GM19043 (cell line): Measurements from ENCODE around the gene UBLCP1.
"Not testable (repeated sequence)": the region's sequence is repeated elsewhere in the genome, so short reads cannot be mapped to it uniquely, and the experiment has no call there.

Source experiments
- ATAC-seq: cut with Tn5 transposase; IDR thresholded peaks from one replicate; pipeline ENCODE4 v1.9.1; 2021; ENCODE audit warnings: low read depth; ENCODE audit not compliant: unreplicated experiment

UBLCP1 gene

DNA sequence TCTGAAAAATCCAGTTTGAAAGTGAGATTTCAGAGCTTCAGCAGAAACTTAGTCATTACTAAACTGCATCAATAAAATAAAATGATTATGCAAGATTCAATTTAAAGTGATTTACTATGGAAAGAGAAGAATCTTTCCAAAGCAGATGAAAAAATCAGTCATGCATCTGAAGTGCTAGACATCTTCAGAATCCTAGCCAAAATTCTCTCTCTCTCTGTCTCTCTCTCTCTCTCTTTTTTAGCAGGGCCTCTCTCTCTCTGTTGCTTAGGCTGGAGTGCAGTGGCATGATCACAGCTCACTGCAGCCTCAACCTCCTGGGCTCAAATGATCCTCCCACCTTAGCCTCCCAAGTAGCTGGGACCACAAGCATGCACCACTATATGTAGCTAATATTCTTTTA is 18.2 kb upstream of the UBLCP1 start:
- ATAC-seq = no peak

DNA sequence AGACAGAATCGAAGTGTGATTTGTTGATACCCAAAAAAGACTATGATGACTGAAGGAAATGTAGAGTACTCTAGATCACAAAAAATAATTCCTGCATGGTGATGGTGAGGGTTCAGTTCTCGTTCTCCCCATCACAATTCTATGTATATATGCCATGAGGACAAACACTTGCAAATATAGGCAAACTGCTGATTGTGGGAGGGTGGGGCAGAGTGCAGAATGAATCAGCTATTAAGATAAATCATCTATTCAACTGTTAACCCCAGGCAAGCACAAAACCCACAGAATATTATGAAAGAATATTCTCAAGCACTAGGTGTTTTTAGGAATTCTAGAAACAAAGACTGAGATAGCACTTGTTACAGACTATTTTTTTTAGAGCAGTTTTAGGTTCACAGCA is 13.9 kb upstream of the UBLCP1 start:
- ATAC-seq = no peak

DNA sequence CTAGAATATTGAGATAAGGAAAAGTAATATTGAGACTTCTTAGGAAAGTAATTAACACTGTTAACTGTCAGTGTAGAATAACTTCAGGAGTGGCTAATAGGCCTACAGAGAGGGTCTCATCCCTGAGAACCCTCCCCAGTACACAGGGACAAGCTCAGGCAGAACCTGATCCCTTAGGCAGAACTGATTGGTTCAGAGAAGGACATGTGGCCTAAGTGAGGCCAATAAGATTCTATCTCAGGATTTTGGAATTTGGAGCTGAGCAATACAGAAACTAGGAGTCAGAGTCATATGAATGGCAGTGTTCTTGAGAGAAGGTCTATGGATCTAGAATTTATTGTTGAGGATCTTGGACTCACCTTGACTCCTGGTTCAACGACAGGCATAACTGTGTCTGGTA is 10.9 kb upstream of the UBLCP1 start:
- ATAC-seq = no peak

DNA sequence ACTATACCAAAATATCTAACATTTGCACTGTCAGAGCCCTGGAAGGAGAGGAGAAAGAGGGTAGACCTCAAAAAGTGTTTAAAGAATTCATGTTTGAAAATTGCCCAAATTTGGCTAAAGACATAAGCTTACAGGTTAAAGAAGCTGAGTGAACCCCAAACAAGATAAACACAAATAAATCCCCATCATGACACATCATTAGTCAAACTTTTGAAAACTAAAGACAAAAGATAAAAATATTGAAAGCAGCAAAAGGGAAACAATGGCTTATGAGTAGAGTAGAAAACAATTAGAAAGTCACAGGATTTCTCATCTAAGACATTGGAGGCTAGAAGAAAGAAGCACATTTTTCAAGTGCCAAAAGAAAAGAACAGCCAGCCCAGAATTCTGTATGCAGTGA is 6.1 kb upstream of the UBLCP1 start:
- ATAC-seq = no peak

DNA sequence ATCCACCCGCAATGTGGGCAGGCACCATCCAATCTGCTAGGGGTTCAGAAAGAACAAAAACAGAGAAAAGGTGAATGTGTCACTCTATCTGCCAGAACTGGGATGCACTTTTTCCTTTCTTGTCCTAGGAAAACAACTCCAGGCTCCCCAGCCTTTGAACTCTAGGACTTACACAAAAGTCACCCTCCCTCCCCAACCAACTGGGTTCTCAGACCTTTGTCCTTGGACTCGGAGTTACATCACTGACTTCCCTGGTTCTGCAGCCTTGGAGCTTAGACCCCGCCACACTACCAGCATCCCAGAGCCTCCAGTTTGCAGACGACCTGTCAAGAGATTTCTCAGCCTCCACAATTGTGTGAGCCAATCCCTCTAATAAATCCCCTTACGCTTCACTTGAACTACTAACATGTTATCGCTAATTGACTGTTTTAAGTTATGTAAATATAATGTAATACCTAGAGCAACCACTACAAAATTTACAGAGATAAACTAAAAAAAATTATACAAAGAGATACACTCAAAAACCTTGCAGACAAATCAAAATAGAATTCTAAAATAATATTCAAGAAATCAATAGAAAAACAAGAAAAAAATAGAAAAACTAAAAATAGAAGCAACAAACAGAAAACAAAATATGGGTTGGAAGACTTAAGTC is 5.3 kb upstream of the UBLCP1 start:
- ATAC-seq = no peak

DNA sequence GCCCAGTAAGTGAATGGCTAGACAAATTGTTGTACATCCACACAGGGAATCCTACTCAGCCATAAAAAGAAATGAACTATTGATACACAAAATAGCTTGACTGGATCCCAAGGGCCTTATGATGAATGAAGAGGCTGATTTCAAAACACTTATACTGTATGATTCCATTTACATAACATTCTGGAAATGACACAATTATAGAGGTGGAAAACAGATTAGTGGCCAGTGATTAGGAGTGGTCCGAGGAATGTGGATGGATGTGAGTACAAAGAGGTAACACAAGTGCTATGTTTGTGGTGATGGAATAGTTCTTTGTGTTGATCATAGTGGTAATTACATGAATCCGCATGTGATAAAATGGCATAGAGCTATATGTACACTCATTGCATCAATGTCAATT is 4.7 kb upstream of the UBLCP1 start:
- no peak for ATAC-seq

DNA sequence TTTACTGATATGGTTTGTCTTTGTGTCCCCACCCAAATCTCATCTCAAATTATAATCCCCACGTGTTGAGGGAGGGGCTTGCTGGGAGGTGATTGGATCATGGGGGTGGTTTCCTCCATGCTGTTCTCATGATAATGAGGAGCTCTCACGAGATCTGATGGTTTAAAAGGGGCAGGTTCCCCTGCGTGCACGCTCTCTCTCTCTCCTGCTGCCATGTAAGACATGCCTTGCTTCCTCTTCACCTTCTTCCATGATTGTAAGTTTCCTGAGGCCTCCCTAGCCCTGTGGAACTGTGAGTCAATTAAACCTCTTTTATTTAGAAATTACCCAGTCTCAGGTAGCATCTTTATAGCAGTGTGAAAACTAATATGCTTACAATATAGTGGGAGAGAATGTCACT is 2.9 kb upstream of the UBLCP1 start:
- not testable (repeated sequence) for ATAC-seq

DNA sequence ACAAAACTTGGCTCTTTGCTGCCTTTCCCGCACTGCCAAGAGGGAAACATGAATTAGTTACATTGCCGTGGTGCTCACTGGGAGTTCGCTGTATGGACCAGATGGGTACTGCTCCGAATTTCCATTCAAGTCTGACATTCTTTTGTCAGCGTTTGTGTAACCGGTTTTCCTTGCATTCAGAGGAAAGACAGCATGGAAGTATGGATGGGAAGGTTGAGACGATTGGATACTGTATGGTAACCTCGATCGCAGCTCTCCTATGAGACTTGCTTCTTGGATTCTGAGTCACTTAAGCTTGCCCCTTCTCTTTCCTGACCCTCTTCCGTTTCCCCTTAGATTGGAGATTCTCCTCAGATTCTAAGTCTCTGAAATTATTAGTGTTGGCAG is 625 bp upstream of the UBLCP1 start:
- peak; percentile 3 for ATAC-seq

DNA sequence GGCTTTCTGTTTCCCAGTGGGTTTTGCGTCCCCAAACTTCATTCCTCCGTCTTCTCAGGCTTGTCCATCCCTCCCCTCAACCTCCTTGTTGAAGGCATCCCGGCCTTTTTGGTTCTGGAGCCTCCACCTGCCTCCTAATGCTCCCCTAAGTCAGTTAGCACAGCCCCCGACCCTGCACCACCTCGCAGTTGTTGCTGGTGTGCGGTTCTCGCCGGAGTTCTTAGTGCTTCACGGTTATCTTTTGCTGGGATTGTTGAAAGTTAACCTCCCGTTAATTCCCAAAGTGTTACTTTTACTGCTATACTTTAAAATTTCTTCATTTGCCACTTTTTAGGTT is 447 bp downstream of the UBLCP1 start:
- peak; percentile 10 for ATAC-seq

DNA sequence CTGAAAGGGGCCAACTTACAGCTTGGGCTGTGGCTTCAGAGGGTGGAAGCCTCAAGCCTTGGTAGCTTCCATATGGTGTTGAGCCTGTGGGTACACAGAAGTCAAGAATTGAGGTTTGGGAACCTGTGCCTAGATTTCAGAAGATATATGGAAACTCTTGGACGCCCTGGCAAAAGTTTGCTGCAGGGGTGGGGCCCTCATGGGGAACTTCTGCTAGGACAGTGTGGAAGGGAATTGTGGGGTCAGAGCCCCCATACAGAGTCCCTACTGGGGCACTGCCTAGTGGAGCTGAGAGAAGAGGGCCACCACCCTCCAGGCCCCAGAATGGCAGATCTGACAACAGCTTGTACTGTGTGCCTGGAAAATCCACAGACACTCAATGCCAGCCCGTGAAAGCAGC is 3.7 kb downstream of the UBLCP1 start:
- not testable (repeated sequence) for ATAC-seq

DNA sequence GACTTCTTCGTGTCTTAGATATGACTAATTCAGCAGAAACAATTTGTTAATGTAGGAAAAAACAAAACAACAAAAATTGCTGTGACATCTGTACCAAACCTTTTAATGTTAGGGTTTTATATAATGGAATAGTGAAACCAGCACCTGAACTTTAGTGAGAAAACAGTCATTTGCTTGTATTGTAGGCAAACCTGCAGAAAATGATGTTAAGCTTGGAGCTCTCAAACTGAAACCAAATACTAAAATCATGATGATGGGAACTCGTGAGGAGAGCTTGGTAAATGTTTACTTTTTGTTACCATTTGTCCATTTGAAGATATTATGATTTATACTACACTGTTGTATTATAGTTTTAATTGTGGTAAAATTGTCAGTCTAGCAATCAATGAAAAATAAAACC is 6.6 kb downstream of the UBLCP1 start:
- no peak for ATAC-seq

DNA sequence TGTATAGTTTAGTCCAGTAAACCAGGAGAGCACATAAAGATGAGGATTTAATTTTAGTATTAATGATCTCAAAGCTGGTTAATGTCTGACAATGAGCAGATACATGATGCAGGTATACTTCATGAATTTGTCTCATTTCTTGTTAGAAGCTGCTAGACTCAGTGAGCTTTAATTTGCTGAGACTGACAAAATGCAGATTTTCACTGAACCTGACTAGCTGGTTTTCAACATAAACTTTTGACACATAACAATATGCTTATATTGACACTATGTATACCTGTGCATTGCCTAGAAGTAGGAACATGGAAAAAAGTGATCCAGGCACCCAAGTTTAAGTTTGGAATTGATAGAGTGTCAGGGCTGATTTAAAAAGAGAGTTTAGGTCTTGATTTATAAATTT is 10.8 kb downstream of the UBLCP1 start:
- no peak for ATAC-seq

DNA sequence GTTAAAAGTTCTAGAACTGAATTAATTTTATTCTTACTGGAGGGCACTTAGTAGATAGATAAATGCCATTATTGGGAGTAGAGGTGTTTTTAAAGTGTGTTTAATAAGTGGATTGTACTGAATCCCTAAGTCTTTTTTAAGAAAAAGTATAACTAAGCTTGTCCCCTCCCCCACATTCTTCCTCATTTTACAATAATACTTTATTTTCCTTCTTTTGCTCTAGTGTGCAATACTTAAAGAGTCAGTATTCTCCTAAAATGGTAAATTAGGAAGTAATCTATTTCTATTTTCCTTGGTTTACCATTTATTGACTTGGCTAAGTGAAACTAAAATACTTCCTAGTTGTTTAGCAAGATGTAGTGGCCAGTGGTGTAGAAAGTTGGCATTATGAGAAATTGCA is 11.6 kb downstream of the UBLCP1 start:
- no peak for ATAC-seq

DNA sequence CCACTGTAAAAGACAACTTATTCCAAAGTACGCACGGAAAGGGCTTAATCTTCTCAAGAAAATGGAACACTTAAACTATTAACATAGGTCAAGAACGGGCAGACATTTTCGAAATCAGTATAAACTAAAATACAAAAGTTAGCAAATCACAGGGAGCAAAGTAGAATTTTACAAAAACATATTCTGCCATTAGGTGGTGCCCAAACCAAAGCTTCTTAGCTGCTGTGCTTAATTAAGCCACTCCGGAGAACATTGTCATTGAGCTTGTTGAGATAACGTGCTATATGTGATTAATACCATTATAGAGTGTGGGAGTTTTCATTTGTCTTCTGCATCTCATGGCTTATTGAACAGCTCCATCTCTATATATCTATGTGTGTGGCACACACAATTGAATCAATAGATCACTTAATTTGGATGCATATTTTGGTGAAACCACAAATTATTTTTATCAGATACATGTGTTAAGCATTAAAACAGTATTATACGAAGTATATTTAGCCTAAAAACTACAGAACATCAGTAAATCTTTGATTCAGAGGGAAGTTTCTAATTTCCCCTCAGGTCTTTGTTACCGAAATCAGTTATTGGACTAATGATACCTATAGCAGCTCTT is 23.4 kb downstream of the UBLCP1 start:
- ATAC-seq = no peak

DNA sequence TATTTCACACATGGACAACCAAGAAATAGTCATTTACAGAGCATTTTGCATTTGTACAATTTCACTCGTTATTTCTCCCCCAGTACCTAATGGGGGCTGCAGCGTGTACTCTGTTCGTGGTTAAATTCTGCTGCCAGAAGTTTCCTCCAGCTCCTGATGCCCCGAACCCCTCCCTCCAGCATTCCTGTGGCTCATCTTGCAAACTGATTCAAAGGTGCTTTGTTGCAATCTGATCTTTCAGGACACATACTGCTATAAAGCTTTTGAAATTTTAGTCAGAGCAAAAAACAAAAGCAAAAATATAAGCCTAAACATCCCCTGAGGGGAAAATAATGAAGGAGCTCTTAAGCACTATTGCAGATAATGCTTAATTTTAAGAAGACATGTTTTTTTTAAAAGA is 27.7 kb downstream of the UBLCP1 start:
- ATAC-seq = no peak

DNA sequence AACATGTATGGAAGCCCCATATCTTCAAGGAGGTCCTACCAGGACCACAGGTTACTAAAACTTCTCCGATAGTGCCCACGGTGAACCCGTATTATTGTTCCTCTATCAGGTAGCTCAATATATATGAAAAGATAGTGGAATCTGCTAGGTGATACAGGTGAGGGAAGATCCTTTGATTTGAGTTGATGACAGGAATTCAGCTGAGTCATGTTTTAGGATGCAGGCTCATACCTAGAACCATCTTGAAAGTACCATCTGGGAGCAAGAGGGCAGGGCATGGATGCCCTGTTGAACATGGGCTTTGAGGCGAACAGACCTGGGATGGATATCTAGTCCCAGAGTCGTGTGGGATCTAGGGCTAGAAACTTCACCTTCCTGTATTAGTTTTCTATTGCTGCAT is 31.8 kb downstream of the UBLCP1 start:
- ATAC-seq = no peak

DNA sequence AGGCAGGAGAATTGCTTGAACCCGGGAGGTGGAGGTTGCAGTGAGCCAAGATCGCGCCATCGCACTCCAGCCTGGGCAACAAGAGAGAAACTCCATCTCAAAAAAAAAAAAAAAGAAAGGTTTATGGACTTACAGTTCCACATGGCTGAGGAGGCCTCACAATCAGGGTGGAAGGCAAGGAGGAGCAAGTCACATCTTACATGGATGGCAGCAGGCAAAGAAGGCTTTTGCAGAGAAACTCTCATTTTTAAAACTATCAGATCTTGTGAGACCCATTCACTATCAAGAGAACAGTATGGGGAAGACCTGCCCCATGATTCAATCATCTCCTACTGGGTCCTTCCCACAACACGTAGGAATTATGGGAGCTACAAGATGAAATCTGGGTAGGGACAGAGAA is 34.2 kb downstream of the UBLCP1 start:
- ATAC-seq = not testable (repeated sequence)

DNA sequence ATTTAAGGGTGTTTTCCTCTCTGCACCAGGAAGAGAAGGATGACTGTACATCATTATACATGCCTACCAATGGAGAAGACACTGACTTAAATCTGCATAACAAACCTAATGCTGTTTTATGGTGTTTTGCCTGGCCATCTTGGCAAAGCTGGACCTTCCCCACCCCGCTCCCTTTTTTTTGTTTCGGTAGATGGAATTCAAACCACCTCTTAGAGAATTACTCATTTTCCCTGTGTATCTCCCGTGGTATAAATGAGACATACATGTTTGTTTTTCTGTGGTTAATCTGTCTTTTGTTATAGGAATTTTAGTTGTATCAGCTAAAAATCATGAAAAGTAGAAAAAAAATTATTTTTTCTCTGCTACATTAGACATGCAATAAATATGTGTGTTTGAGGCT is 38.4 kb downstream of the UBLCP1 start:
- ATAC-seq = no peak

DNA sequence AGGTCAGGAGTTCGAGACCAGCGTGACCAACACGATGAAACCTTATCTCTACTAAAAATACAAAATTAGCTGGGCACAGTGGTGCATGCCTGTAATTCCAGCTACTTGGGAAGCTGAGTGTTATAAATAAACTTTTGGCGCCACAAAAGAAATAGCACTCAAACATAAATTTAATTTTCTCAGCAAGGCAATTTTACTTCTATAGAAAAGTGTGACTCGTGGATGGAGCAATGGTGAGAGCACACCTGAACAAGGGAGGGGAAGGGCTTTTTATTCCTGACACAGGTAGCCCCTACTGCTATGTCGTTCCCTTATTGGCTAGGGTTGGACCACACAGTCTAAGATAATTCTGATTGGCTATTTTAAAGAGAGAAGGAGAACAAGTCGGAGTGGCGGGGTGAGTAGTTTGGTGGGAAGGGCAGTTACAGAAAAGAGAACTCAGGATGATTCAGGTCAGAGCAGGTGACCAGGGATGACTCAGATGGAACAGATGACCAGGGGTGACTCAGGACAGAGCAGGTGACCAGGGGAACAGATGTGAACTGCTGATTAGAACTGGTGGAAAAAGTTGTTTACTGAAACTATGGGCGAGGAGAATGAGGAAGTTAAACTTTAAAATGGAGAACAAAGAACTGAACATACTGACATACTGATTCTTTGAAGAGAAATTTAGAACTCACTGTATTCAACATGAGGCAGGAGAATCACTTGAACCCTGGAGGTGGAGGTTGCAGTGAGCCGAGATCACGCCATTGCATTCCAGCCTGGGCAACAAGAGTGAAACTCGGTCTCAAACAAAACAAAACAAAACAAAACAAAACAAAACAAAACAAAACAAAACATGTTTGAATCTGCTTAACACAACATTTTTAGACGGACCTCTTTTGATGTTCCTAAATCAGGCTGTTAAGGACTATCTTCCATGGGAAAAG is 39.1 kb downstream of the UBLCP1 start:
- ATAC-seq = not testable (repeated sequence)

DNA sequence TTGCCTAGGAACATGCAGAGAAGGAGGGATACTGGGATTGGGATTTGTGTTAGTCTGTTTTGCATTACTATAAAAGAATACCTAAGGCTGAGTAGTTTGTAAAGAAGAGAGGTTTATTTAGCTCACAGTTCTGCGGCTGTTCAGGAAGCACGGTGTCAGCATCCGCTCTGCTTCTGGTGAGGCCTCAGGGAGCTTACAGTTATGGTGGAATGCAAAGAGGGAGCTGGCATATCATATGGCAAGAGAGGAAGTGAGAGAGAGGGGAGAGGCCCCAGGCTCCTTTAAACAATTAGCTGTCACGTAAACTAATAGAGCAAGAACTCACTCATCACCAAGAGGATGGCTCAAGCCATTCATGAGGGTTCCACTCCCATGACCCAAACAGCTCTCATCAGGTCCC is 40.2 kb downstream of the UBLCP1 start:
- ATAC-seq = no peak

DNA sequence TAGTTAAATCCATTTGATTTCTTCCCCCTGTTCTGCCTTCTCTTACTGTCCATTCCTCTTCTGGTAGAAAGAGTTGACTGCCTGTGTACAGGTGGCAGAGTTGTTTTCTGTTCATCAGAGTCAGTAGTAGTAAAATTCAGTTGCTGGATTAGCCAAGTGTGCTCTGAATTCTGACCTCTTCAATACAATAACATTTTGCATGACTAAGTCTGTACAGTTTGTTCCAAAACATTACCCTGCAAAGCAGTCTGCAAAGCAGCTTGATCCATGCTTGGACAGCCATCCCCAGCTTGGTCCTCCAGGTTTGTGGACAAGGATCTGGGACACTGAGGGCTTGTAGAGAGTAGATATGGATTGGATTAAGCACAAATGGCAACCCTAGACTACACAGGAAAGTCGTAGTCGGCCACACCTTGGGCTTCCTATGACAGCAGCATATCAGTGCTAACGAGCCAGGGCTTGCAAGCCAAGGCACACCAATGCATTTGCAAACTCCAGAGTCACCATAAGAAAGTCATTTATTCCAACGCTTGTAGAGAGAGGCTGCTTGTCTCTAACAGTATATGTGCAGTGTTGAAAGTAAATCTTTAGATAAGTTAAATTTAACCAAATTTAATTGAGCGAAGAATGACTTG is 42.0 kb downstream of the UBLCP1 start:
- no peak for ATAC-seq
